HEK293T (cell line): ENCODE data around the gene CFAP61.

ENCODE experiments used
- CTCF ChIA-PET: fragments of 350-600 bp; formaldehyde crosslinking; extraction: SDS; loops from one replicate; lab custom pipeline; 2021; ENCODE audit warnings: antibody characterized with exemption, inconsistent platforms; lab: Yijun Ruan, JAX
- POLR2A ChIA-PET: fragments of 350-600 bp; formaldehyde crosslinking; extraction: SDS; loops from one replicate; lab custom pipeline; 2020; ENCODE audit warnings: antibody characterized with exemption, inconsistent platforms; lab: Yijun Ruan, JAX
- DNase-seq: peaks from one replicate; pipeline ENCODE4 v3.0.0; 2012; ENCODE audit warnings: mixed read lengths; ENCODE audit errors: extremely low spot score
- ARNT ChIP-seq: fragments of 450-650 bp; IDR thresholded peaks from 2 replicates; pipeline ENCODE4 v1.6.1; 2017; ENCODE audit warnings: mild to moderate bottlenecking
- BHLHE40 ChIP-seq: fragments of 450-650 bp; IDR thresholded peaks from 2 replicates; pipeline ENCODE4 v1.6.1; 2016; ENCODE audit warnings: mild to moderate bottlenecking, moderate library complexity, borderline replicate concordance
- CTBP1 ChIP-seq: fragments of 450-650 bp; IDR thresholded peaks from 2 replicates; pipeline ENCODE4 v1.6.1; 2016; ENCODE audit warnings: borderline replicate concordance
- ELF4 ChIP-seq: fragments of 450-650 bp; IDR thresholded peaks from 2 replicates; pipeline ENCODE4 v1.6.1; 2017; ENCODE audit warnings: antibody characterized with exemption
- FOXA1 ChIP-seq: fragments of 450-650 bp; IDR thresholded peaks from 2 replicates; pipeline ENCODE4 v1.6.1; 2016; ENCODE audit warnings: mild to moderate bottlenecking
- FOXK2 ChIP-seq: fragments of 450-650 bp; IDR thresholded peaks from 2 replicates; pipeline ENCODE4 v1.6.1; 2016; ENCODE audit warnings: mild to moderate bottlenecking
- FOXM1 ChIP-seq: fragments of 450-650 bp; IDR thresholded peaks from 2 replicates; pipeline ENCODE4 v1.6.1; 2017; ENCODE audit warnings: mild to moderate bottlenecking, borderline replicate concordance
- HDGF ChIP-seq: fragments of 450-650 bp; IDR thresholded peaks from 2 replicates; pipeline ENCODE4 v1.6.1; 2017; ENCODE audit warnings: antibody characterized with exemption, borderline replicate concordance
- L3MBTL2 ChIP-seq: fragments of 450-650 bp; conservative IDR thresholded peaks from 2 replicates; pipeline ENCODE4 v1.6.1; 2016; ENCODE audit warnings: mild to moderate bottlenecking
- LEF1 ChIP-seq: fragments of 450-650 bp; IDR thresholded peaks from 2 replicates; pipeline ENCODE4 v1.6.1; 2017; ENCODE audit warnings: mild to moderate bottlenecking, borderline replicate concordance
- NFRKB ChIP-seq: fragments of 450-650 bp; IDR thresholded peaks from 2 replicates; pipeline ENCODE4 v1.6.1; 2016; ENCODE audit warnings: mild to moderate bottlenecking, moderate library complexity
- SP1 ChIP-seq: fragments of 450-650 bp; IDR thresholded peaks from 2 replicates; pipeline ENCODE4 v1.6.1; 2017
- SUZ12 ChIP-seq: fragments of 450-650 bp; IDR thresholded peaks from 2 replicates; pipeline ENCODE4 v1.6.1; 2016; ENCODE audit warnings: mild to moderate bottlenecking
- TARDBP ChIP-seq: fragments of 450-650 bp; IDR thresholded peaks from 2 replicates; pipeline ENCODE4 v1.6.1; 2016
- ZNF384 ChIP-seq: fragments of 450-650 bp; IDR thresholded peaks from 2 replicates; pipeline ENCODE4 v1.6.1; 2016
- TF ChIP-seq, protein P1 (sequence below): fragments of 450-650 bp; IDR thresholded peaks from 2 replicates; pipeline ENCODE4 v1.6.1; 2016

CFAP61 gene

DNA sequence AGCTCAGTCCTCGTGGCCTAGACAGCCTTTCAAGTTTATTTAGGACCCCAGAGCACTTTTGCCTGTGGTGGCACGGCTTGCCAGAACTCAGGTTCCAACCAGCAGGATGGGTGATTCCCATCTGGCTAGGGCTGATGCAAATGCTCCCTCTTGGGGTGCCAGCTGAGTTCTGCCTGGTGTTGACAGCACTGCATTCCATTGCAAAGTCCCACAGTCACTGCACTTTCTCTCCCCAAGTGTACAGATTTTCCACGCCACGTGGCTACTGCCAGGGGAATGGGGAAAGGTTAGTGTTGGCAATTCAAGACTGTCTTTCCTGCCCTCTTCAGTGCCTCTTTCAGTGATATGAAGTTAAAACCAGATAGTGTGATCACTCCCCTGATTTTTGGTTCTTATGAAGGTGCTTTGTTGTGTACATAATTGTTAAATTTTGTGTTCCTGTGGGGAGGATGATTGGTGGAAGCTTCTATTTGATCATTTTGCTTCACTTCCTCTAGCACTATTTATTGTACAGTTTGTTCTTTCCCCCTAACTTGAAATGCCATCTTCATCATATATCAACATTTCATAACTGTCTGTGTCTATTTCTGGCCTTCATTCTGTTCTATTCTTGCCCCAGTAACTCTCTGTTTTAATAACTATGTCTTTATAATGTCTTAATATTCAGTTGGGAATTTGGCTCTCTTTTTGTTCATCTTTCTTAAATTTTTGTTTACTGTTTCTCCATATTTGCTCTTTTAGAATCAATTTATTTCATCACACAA, 86.2 kb downstream of the CFAP61 start:
- ChIA-PET CTCF (no interaction called here), POLR2A (no interaction called here)
- TF ChIP-seq ZNF384 (no peak), HDGF (no peak), BHLHE40 (no peak), FOXK2 (no peak), ARNT (no peak), ELF4 (no peak), FOXM1 (no peak), SUZ12 (no peak), L3MBTL2 (no peak), TARDBP (no peak), NFRKB (no peak), LEF1 (no peak), FOXA1 (no peak), CTBP1 (no peak), SP1 (no peak)
- TF ChIP-seq, protein P1, sequence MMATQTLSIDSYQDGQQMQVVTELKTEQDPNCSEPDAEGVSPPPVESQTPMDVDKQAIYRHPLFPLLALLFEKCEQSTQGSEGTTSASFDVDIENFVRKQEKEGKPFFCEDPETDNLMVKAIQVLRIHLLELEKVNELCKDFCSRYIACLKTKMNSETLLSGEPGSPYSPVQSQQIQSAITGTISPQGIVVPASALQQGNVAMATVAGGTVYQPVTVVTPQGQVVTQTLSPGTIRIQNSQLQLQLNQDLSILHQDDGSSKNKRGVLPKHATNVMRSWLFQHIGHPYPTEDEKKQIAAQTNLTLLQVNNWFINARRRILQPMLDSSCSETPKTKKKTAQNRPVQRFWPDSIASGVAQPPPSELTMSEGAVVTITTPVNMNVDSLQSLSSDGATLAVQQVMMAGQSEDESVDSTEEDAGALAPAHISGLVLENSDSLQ: no peak
- DNase-seq: no peak

DNA sequence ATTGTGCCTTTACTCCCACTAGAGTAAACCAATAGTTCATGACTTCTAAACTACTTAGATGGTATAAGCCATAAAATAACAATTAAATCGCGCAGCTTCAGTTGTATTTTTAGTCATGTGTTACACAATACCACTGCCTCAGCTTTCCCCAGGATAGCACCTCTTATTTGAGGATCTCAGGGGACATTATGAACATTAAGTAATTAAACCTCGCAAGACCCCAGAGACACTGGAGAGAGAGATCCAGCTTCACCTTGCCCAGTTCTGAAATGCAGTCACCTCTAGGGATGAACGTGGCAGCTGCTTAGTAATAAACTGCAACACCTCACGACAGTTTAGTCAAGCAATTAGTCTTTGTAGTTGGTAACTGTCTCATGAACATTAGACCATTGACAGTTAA, 87.1 kb downstream of the CFAP61 start:
- no peak for DNase-seq
- ChIA-PET POLR2A (no interaction called here), CTCF (no interaction called here)
- TF ChIP-seq SUZ12 (no peak), TARDBP (no peak), CTBP1 (no peak), FOXM1 (no peak), ZNF384 (no peak), LEF1 (no peak), L3MBTL2 (no peak), FOXA1 (no peak), SP1 (no peak), HDGF (no peak), ELF4 (no peak), FOXK2 (no peak), NFRKB (no peak)
- TF ChIP-seq, protein P1: no peak

DNA sequence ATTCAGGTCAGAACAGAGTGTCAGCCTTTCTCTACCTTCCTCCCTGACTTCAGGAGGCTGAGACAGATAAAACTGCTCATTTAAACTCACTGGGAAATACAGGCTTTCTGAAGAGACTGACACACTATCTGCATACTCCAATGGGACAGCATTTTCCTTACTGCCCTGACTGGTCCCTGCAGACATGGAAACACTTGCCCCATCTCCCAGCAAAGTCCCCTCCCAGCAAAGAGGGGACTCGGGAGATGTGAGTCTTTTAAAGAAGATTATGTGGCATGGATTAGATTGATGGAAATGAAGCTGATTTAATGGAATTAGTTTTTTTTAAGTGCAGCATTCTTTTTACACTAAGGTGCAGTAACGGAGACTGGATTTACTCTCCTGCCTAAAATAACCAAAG, 90.8 kb downstream of the CFAP61 start:
- TF ChIP-seq NFRKB (no peak), FOXA1 (no peak), FOXK2 (no peak), SUZ12 (no peak), ARNT (no peak), HDGF (no peak), ELF4 (no peak), SP1 (no peak), FOXM1 (no peak), LEF1 (no peak), CTBP1 (no peak), L3MBTL2 (no peak), BHLHE40 (no peak), TARDBP (no peak), ZNF384 (no peak)
- TF ChIP-seq, protein P1: no peak
- ChIA-PET CTCF (no interaction called here), POLR2A (no interaction called here)
- DNase-seq: no peak

DNA sequence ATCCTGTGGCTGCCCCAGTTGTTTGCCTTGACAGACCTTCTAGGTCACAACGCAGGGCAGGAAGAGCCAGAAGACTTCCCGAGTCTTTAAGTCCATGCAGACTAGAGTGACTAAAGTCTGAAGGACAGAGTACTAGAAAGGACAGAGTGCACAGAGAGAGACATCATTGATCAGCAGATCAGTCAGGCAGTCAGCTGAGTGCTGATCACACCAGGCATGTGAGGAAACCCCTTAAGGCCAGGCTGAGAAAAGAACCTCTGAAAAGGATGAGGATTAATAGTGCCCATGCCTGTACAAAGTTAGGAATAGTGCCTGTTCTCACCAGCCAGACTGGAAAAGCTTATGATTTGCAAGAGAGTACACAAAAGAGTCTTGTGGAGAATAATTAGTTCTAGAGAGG, 91.3 kb downstream of the CFAP61 start:
- ChIA-PET POLR2A (no interaction called here), CTCF (no interaction called here)
- DNase-seq: no peak
- TF ChIP-seq CTBP1: no peak

DNA sequence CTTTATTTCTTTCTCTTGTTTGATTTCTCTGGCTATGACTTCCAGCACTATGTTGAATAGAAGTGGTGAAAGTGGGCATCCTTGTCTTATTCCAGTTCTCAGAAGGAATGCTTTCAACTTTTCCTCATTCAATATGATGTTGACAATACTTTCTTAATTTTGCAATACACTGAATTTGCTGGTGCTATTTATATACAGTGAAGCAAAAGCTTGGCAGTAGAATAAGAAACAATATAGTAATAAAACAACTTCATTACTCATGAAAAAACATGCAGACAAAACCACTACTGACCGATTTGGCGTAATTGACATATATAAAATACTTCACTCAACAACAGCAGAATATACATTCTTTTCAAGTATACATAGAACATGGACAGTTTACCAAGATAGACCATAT, 96.4 kb downstream of the CFAP61 start:
- POLR2A ChIA-PET: no interaction called here
- CTCF ChIA-PET: no interaction called here

DNA sequence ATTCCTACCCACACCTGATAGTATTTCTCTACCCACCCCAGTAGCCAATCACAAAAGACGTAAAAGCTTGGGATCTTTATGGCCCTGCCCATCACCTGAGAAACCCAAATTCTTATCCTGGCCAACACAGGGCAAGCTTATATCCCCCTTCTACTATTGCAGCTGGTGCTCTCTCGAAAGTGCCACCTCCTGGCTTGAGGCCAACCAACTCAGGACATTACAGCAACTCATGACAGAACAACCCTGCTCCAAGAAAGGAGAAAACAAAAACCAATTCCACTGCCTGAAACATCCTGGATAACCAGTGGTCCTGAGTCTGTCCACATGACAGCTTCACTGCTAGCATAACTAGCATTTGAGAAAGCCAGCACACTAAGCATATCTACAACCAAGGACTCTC, 97.9 kb downstream of the CFAP61 start:
- ChIA-PET CTCF (no interaction called here), POLR2A (no interaction called here)
- DNase-seq: no peak
- TF ChIP-seq FOXM1: no peak
- TF ChIP-seq ARNT: no peak
- TF ChIP-seq TARDBP: no peak
- no peak for TF ChIP-seq ELF4
- no peak for TF ChIP-seq CTBP1
- TF ChIP-seq ZNF384: no peak
- no peak for TF ChIP-seq BHLHE40
- no peak for TF ChIP-seq LEF1

More for the DNA sequence above, 96.4 kb downstream of the CFAP61 start:
- no peak for TF ChIP-seq NFRKB
- DNase-seq: no peak
